ENCODE results near the gene HLA-G.

GRCh38 chr6:29864037-29864810 lies 36.6 kb downstream of the HLA-G start:
- no peak for TF ChIP-seq GATA2 (IDR thresholded peaks at IDR 0.05; ENCODE audit: low read depth, low read length)
- no peak for TF ChIP-seq GATA3 (IDR thresholded peaks at IDR 0.05; ENCODE audit: low read depth, low read length)
